HG03097 (cell line): ENCODE data around the gene CNOT3.
"Not testable (repeated sequence)": the region's sequence is repeated elsewhere in the genome, so short reads cannot be mapped to it uniquely, and the experiment has no call there.

Source experiments
- ATAC-seq: cut with Tn5 transposase; IDR thresholded peaks from one replicate; pipeline ENCODE4 v1.9.1; 2021; ENCODE audit not compliant: unreplicated experiment, low FRiP score

CNOT3 gene

GRCh38 chr19:54189735-54190502 lies 52.4 kb downstream of the CNOT3 start:
- peak; percentile 47 for ATAC-seq

- peak; percentile 48 for ATAC-seq
Observed at GRCh38 chr19:54190503-54191010, 53.0 kb downstream of the CNOT3 start.

- ATAC-seq: peak; percentile 20
Observed at GRCh38 chr19:54191011-54191810, 53.6 kb downstream of the CNOT3 start, which contains the start of gene TSEN34. TSEN34 (plus strand) TSS chr19:54191308; CDS start chr19:54191365, 57 bp downstream.

GRCh38 chr19:54191811-54192453 lies 54.4 kb downstream of the CNOT3 start:
- ATAC-seq: no peak

- no peak for ATAC-seq
Observed at GRCh38 chr19:54193011-54193410, 55.4 kb downstream of the CNOT3 start.

- not testable (repeated sequence) for ATAC-seq
Observed at GRCh38 chr19:54194463-54194862, 56.9 kb downstream of the CNOT3 start.

- no peak for ATAC-seq
Observed at GRCh38 chr19:54196536-54196935, 59.0 kb downstream of the CNOT3 start.

- ATAC-seq: no peak
Observed at GRCh38 chr19:54197121-54197520, 59.6 kb downstream of the CNOT3 start.

GRCh38 chr19:54199401-54199800 lies 61.8 kb downstream of the CNOT3 start:
- no peak for ATAC-seq

GRCh38 chr19:54201172-54201701 lies 63.7 kb downstream of the CNOT3 start:
- no peak for ATAC-seq

GRCh38 chr19:54201980-54202379 lies 64.4 kb downstream of the CNOT3 start:
- ATAC-seq: no peak

- no peak for ATAC-seq
Observed at GRCh38 chr19:54203151-54203611, 65.6 kb downstream of the CNOT3 start.

GRCh38 chr19:54204767-54205468 lies 67.4 kb downstream of the CNOT3 start:
- ATAC-seq: no peak
